Measurements from ENCODE around the gene PPP1R36.

GRCh38 chr14:64598404-64598803 lies 48.6 kb downstream of the PPP1R36 start:
- TF ChIP-seq ARNT (IDR thresholded peaks at IDR 0.05) (no peak), FOXK2 (IDR thresholded peaks at IDR 0.05) (no peak), L3MBTL2 (conservative IDR thresholded peaks at IDR 0.05) (no peak), ELF4 (IDR thresholded peaks at IDR 0.05) (no peak), BHLHE40 (IDR thresholded peaks at IDR 0.05; ENCODE audit: borderline replicate concordance) (no peak)
- TF ChIP-seq, protein P1, sequence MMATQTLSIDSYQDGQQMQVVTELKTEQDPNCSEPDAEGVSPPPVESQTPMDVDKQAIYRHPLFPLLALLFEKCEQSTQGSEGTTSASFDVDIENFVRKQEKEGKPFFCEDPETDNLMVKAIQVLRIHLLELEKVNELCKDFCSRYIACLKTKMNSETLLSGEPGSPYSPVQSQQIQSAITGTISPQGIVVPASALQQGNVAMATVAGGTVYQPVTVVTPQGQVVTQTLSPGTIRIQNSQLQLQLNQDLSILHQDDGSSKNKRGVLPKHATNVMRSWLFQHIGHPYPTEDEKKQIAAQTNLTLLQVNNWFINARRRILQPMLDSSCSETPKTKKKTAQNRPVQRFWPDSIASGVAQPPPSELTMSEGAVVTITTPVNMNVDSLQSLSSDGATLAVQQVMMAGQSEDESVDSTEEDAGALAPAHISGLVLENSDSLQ (IDR thresholded peaks at IDR 0.05): no peak

Data from HEK293T (cell line).